HG03460 (cell line): Measurements from ENCODE around the gene LILRA1.
"Not testable (repeated sequence)": the region's sequence is repeated elsewhere in the genome, so short reads cannot be mapped to it uniquely, and the experiment has no call there.

ENCODE experiments used
- ATAC-seq: cut with Tn5 transposase; IDR thresholded peaks from one replicate; pipeline ENCODE4 v1.9.1; 2021; ENCODE audit not compliant: unreplicated experiment

The LILRA1 gene

DNA sequence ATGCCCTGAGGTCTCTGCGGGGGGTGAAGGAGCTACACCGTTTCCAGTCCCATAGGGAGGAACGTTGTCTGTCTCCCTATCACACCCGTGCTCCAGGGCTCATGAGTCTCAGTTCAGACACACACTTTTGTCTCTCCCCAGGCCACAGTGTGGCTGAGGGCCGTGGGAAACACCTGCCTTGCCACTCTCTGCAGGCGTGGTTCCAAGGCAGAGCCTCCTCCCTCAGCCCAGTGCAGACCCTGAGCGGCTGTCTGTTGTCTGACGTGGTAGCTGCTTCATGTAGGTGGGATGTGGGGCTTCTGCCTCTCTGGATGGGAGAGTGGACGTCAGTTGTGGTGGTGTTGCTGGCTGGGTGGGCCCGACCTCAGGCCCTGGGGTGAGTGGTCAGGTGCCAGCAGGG is 30.8 kb downstream of the LILRA1 start:
- not testable (repeated sequence) for ATAC-seq

DNA sequence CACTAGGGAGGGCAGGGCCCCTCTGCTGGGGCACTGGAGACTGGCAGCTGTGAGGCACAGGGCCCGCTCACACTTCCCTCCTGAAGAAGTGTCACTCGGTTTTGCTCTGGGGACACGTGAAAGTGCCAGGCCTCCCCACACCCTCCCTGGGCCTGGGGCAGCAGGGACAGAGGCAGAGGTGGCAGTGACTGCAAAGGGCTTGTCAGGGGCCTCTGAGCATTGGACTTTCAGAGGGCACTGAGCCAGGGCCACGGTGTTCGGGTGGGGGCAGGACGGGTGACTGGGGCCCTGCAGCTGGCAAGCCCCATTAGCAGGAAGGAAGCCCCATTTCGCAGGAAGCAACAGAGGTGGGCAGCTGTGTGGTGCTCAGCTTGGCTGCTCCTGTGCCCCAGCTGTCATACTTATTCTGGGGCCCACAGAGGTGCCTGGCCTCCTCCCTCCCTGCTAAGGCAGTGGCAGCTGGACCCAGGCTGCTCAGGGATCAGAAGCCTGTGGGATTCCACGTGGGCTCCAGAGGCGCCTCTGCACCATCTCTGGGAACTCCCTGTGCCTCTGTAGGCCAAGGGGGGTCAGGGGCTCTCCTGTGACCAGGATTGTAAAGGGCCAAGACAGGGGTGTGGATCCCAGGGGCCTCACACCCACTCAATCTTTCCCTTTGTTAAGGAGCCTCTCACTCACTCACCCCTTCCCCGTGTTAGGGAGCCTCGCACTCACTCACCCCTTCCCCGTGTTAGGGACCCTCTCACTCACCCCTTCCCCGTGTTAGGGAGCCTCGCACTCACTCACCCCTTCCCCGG is 31.7 kb downstream of the LILRA1 start:
- not testable (repeated sequence) for ATAC-seq

DNA sequence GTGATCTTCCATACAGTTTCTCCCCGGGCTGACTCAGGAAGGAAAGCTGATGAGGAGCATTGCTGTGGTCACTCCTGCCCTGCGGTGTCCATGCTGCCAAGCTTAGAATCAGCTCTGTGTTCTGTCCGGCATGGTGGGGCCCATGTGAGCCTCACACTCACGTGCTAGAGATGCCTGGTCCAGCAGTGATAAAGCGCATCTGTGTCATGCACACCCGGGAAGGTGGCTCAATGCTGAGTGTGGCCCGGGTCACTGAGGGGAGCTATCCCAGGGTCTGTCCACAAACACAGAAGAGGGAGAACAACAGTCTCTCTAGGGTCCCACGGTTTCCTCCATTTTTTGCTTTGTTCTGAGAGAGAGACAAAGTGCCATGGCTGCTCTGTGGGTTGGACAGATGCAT is 33.3 kb downstream of the LILRA1 start:
- ATAC-seq: no peak

DNA sequence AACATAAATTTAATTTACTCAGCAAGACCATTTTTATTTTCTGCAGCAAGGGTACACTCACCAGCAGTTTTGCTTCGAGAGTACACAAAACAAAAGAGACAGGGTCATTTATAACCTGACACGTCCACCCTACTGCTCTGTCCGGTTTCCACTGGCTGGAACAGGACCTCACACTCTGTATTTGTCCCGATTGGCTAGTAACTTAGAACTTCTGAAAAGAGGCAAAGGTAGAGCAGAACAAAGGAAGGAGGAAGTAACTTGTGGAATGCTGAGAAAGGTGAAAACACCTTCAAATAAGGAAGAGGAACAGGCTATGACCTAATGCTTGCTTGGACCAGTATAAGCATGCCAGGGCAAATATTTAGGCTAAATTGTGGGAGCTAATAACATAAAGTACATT is 34.5 kb downstream of the LILRA1 start:
- ATAC-seq: not testable (repeated sequence)

DNA sequence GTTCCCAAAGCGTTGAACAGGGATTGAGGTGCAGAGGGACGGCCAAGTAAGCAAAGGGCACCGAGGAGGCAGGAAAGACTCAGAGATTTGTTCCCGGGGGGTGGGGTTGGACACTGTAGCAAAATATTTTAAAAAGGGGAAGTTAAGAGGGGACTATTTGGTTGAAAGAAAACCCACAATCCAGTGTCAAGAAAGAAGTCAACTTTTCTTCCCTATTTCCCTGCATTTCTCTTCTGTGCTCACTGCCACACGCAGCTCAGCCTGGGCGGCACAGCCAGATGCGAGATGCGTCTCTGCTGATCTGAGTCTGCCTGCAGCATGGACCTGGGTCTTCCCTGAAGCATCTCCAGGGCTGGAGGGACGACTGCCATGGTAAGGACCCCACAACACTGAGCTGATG is 36.8 kb downstream of the LILRA1 start, which contains the start of gene LILRB1:
Gene LILRB1 (plus strand): TSS at position 223 of the 400 bp plus-strand sequence. CDS start 590 bp downstream, outside the sequence.
- ATAC-seq: not testable (repeated sequence)

DNA sequence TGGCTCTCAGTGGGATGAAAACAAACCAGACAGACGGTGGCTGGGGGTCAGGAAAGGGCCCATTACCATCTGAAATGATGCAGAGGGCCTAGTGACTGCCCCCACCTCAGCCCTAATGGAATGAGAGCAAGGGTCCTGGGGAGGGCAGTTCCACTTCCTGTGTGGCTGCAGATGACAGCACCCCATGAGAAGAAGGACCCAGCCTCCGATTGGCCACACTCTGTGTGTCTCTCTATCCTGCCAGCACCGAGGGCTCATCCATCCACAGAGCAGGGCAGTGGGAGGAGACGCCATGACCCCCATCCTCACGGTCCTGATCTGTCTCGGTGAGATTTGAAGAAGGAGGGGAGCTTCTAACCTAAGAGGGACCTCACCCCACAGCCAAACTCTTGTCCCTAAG is 37.4 kb downstream of the LILRA1 start:
- no peak for ATAC-seq

DNA sequence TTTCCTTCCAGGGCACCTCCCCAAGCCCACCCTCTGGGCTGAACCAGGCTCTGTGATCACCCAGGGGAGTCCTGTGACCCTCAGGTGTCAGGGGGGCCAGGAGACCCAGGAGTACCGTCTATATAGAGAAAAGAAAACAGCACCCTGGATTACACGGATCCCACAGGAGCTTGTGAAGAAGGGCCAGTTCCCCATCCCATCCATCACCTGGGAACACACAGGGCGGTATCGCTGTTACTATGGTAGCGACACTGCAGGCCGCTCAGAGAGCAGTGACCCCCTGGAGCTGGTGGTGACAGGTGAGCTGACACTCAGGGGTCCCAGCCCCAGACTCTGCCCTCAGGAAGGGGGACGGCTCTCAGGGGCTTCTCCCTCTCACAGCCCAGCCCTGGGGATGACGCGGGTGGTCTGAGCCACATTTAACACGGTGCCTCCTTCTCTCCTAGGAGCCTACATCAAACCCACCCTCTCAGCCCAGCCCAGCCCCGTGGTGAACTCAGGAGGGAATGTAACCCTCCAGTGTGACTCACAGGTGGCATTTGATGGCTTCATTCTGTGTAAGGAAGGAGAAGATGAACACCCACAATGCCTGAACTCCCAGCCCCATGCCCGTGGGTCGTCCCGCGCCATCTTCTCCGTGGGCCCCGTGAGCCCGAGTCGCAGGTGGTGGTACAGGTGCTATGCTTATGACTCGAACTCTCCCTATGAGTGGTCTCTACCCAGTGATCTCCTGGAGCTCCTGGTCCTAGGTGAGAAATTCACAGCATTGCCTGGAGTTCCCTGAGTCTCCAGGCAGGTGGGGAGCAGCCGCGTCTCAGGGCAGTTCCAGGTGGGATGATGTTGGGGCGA is 38.3 kb downstream of the LILRA1 start:
- ATAC-seq: not testable (repeated sequence)

DNA sequence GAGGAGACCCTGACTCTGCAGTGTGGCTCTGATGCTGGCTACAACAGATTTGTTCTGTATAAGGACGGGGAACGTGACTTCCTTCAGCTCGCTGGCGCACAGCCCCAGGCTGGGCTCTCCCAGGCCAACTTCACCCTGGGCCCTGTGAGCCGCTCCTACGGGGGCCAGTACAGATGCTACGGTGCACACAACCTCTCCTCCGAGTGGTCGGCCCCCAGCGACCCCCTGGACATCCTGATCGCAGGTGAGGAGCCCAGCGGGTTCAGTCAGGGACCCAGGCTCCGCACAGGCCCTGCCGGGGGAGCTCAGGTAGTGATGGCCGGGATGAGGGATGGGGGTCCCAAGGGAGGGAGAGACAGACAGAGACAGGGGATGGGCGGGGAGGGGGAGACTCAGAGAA is 39.1 kb downstream of the LILRA1 start:
- ATAC-seq: not testable (repeated sequence)

DNA sequence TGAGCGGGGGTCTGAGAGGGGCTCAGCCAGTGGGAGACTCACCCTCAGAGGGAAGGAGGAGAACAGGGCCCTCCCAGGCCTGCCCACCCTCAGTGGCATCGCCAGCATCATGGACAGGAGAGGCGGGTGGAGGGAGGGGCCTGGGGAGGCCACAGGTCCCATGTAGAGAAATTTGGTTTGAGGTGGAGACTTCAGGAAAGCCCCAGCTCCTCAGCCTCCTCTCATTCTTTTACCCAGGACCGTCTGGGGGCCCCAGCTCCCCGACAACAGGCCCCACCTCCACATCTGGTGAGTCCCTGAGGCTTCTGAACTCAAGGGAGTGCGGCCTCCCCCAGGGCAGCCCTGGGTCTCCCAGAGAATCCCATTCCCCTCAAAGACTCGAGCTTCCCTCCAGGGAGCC is 40.0 kb downstream of the LILRA1 start:
- no peak for ATAC-seq

DNA sequence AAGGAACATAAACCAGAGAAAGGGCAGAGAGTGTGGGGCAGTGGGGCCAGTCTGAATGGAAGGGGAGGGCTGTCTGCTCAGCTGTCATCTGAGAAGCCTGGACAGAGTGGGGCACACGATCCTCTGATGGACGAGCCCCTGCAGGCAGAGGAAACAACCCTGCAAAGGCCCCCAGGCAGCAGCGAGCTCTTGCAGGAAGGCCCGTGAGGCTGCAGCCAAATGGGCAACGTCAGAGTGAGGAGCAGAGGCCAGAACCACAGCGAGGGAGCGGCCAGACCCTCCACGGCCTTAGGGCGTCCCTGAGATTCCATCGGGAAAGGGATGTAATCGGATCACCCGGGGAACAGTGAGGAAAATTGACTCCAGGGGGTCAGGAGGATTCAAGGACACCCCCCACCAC is 42.6 kb downstream of the LILRA1 start:
- ATAC-seq: not testable (repeated sequence)

DNA sequence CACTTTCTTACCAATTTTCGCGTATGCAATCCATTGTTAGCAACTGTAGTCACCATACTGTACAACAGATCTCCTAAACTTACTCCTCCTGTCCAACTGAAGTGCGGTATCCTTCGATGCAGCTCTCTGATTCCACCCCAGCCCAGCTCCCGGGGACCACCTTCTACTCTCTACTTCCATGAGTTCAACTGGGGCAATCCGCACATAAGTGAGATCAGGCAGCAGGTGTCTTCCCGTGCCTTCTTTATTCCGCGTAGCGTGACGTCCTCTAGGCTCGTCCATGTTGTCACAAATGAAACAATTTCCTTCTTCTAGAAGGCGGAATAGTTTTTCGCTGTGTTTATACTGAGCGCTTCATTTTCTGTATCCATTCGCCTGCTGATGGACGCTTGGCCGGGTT is 45.3 kb downstream of the LILRA1 start:
- ATAC-seq: no peak

DNA sequence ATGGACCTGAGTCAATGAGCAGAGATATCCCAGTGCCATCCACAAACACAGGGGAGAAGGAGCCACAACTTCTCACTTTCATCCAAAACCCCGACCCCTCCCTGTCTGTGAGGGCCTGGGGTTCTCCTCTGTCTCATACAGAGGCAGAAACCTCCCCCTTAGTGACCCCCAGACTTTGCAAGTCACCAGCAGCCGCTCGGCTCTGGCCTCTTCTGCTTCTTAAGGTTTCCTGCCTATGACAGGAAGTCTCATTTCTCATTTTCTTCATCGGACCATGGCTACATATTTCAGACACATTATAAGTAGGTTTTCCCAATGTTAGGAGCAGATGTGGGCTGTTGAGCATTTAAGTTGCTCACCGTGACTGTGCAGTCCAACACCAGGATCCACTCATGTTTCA is 49.5 kb downstream of the LILRA1 start:
- ATAC-seq: not testable (repeated sequence)

DNA sequence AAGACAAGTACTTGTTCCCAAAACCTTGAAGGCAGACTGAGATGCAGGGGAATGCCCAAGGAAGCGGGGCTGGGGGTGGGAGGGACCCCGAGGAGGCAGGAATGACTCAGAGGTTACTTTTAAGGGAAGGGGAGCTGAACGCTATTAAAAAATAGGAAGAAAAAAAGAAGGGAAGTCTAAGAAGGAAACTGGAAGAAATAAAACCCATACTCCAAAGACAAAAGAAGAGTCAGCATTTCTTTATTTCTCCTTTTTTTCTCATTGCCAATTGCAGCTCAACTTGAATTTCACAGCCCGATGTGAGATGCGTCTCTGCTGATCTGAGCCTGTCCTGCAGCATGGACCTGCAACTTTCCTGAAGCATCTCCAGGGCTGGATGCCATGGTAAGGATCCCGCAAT is 50.2 kb downstream of the LILRA1 start:
- ATAC-seq: not testable (repeated sequence)

DNA sequence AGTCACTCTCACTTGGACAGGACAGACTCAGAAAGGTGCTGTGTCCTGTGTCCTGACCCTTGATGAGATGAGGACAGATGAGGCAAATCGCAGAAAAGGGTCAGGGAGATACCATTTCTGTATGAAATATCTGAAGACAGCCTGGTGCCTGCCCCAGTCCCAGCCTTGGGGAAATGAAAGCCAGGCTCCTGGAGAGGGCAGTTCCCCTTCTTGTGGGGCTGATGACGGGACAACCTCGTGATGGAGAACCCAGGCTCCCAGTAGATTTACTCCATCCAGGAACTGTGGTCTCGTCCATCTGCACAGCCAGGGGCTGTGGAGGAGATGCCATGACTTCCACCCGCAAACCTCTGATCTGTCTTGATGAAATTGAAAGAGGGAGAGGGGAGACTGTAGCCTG is 50.6 kb downstream of the LILRA1 start:
- ATAC-seq: no peak

DNA sequence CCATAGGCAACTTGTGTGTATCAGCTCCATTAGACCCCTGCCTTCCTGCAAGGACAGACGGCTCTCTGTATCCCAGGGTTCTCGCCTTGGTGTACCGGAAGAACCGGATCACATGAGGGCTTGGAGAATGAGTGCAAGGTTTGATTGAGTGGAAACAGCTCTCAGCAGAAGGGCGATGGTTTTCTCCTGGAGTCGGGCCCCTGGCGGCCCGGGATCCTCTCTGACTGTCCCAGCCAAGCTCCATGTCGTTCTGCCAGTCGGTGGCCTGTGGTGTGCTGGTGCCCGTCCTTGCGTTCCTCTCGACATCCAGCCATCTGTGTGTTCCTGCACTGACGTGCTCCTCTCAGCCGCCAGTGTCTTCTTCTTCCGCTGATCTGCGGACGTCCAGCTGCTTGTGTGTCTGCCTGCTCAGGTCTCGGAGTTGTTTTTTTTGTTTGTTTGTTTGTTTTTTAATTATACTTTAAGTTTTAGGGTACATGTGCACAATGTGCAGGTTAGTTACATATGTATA is 53.0 kb downstream of the LILRA1 start:
- no peak for ATAC-seq

DNA sequence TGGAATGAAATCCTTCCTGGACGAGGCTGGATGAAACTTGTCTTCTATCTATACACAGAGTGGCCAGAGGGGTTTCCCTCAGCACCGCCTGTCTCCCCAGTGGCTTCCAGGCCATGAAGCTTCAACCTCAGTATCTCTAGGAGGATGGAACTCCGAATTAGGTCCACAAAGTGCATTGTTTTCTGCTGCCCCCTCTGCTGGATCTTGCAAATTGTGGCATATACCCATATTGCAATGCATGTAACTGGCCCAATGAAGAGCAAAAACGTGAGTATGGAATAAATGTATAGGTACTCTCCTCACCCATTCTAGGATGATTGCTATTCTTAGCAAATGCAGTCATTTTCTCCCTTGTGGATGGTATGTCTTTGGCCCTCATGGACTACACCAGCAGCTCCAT is 54.7 kb downstream of the LILRA1 start:
- no peak for ATAC-seq

DNA sequence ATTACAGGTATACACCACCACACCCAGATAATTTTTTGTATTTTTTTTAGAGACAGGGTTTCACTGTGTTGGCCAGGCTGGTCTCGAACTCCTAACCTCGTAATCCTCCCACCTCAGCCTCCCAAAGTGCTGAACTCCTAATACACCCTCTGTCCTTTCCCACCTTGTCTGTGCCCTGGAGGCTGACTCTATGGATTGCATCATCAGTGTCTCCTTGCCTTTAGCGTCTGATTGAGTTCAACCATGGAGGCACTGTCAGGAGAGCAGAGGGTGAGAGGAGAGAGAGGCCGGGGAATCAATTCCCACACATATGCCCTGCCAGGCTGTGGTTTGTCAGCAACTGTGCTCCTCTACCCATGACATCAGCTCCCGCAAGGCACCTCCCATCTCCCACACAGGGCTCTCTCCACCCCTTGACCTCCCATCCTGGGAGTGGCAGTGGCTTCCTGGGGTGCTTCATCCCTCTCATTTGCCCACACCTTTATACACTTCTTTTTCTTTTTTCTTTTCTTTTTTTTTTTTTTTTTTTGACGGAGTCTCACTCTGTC is 56.8 kb downstream of the LILRA1 start:
- no peak for ATAC-seq
